Stimulated activated effector memory CD8-positive, alpha-beta T cell treated with anti-CD3 and anti-CD28 coated beads, Interleukin-12 subunit alpha, Interleukin-12 subunit beta, amount 100 ng/mL, for 72 hours (primary cell): ENCODE results near the gene CRAMP1.

ENCODE experiments used
- ATAC-seq: fragments of 150-1000 bp; cut with Tn5 transposase; 2 replicates; pipeline ENCODE4 v1.10.0; 2021
- DNase-seq, 2 donors: peaks; one replicate each; pipeline ENCODE4 v3.0.0; 2021 to 2022; ENCODE audit warnings: low spot score in 2 of 2
- H3K27ac Mint-ChIP-seq: one replicate; pipeline ENCODE4 v1.8.0; 2022; ENCODE audit warnings: mild to moderate bottlenecking, mixed read lengths
- H3K36me3 Mint-ChIP-seq: one replicate; pipeline ENCODE4 v1.8.0; 2022; ENCODE audit warnings: mild to moderate bottlenecking, mixed read lengths
- H3K4me1 Mint-ChIP-seq: one replicate; pipeline ENCODE4 v1.8.0; 2022; ENCODE audit warnings: mixed read lengths
- H3K4me3 Mint-ChIP-seq: one replicate; pipeline ENCODE4 v1.8.0; 2022; ENCODE audit warnings: mild to moderate bottlenecking, mixed read lengths
- H3K9me3 Mint-ChIP-seq: one replicate; pipeline ENCODE4 v1.8.0; 2022; ENCODE audit warnings: mixed read lengths

CRAMP1 gene, protein sequence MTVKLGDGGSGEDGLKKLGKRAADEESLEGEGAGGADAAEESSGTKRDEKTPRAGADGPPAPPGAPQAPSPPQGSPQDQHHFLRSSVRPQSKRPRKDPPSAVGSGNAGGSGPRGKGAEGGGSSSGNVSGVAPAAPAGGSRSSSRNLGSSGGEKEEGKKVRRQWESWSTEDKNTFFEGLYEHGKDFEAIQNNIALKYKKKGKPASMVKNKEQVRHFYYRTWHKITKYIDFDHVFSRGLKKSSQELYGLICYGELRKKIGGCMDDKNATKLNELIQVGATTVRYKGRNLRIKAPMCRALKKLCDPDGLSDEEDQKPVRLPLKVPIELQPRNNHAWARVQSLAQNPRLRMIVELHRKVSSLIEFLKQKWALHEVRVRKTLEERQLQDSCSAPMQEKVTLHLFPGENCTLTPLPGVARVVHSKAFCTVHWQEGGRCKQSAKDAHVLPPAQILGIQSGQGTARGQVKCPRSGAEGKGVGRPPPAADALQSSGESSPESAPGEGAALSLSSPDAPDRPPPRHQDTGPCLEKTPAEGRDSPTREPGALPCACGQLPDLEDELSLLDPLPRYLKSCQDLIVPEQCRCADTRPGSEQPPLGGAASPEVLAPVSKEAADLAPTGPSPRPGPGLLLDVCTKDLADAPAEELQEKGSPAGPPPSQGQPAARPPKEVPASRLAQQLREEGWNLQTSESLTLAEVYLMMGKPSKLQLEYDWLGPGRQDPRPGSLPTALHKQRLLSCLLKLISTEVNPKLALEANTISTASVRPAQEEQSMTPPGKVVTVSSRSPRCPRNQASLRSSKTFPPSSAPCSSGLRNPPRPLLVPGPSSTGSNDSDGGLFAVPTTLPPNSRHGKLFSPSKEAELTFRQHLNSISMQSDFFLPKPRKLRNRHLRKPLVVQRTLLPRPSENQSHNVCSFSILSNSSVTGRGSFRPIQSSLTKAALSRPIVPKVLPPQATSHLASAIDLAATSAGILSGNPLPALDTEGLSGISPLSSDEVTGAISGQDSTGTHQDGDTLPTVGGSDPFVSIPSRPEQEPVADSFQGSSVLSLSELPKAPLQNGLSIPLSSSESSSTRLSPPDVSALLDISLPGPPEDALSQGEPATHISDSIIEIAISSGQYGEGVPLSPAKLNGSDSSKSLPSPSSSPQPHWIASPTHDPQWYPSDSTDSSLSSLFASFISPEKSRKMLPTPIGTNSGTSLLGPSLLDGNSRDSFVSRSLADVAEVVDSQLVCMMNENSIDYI (N-terminal part only)

GRCh38 chr16:1612320-1613111 is at the start of gene CRAMP1:
CRAMP1 (plus strand) TSS chr16:1612360; CDS start chr16:1614640, 2,280 bp downstream.
- Mint-ChIP-seq H3K4me1 (peaks cover 37% of the 10 kb centered on the region), H3K4me3 (peak within 1 kb of the TSS; percentile 85), H3K27ac (peak within 1 kb of the TSS; percentile 87), H3K36me3 (peaks cover 36% of the 10 kb centered on the region), H3K9me3 (no peaks in the 10 kb centered on the region)
- DNase-seq (no peak), ATAC-seq (peak; percentile 1)

- Mint-ChIP-seq H3K9me3 (no peaks in the 10 kb centered on the region), H3K36me3 (no peaks in the 10 kb centered on the region), H3K27ac (no peak overlapping the region), H3K4me3 (no peak overlapping the region), H3K4me1 (peaks cover 31% of the 10 kb centered on the region)
- ATAC-seq (no peak), DNase-seq (no peak)
Observed at GRCh38 chr16:1563786-1564185, 48.4 kb upstream of the CRAMP1 start.

- Mint-ChIP-seq H3K27ac (no peak overlapping the region), H3K4me1 (peaks cover 26% of the 10 kb centered on the region), H3K4me3 (no peak overlapping the region), H3K9me3 (no peaks in the 10 kb centered on the region), H3K36me3 (no peaks in the 10 kb centered on the region)
- no peak for ATAC-seq
- DNase-seq: no peak
Observed at GRCh38 chr16:1564325-1564724, 47.8 kb upstream of the CRAMP1 start.

DNA sequence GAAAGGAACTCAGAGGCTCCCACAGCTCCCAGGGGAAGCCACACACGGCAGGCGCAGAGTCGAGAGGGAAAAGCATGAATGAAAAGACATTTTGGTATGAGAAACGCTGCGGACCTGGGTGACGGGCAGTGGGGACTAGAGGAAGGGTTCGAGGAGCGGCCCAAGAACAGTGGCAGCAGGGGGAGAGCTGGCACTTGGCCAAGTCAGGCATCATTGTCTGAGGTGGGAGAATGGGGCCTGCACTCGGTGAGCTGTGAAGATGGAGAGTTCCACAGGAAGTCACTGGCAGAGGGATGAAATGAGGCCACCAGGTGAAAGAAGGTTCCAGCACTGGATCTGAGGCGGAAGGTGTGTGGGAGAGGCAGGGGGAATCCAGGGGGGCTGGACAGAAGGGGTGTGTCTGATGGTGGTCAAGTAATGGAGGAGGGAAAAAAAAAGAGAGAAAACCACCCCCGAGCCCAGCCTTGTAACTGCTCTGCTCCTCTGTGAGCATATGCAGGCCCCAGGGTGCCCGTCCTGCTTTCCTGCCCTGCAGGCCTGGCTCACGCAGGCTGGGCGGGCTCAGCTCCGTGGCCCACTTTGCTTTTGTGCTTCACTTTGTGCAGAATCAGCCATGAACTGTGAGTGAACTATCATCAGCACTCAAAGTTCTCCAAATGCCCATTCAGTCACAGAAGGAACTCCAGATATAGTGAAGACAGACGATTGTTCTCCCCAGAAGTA is 46.9 kb upstream of the CRAMP1 start:
- Mint-ChIP-seq H3K4me1 (peaks cover 18% of the 10 kb centered on the region), H3K4me3 (no peak overlapping the region)

GRCh38 chr16:1567988-1568387 is 44.2 kb upstream of the CRAMP1 start:
- no peak overlapping the region for H3K27ac Mint-ChIP-seq
- no peak for ATAC-seq
- H3K9me3 Mint-ChIP-seq: no peaks in the 10 kb centered on the region
- no peak for DNase-seq
- no peaks in the 10 kb centered on the region for H3K36me3 Mint-ChIP-seq
- no peak overlapping the region for H3K4me3 Mint-ChIP-seq
- peaks cover 18% of the 10 kb centered on the region for H3K4me1 Mint-ChIP-seq

More for the DNA sequence above, 46.9 kb upstream of the CRAMP1 start:
- H3K27ac Mint-ChIP-seq: no peak overlapping the region
- DNase-seq (no peak), ATAC-seq (no peak)
- H3K9me3 Mint-ChIP-seq: no peaks in the 10 kb centered on the region
- H3K36me3 Mint-ChIP-seq: no peaks in the 10 kb centered on the region

DNA sequence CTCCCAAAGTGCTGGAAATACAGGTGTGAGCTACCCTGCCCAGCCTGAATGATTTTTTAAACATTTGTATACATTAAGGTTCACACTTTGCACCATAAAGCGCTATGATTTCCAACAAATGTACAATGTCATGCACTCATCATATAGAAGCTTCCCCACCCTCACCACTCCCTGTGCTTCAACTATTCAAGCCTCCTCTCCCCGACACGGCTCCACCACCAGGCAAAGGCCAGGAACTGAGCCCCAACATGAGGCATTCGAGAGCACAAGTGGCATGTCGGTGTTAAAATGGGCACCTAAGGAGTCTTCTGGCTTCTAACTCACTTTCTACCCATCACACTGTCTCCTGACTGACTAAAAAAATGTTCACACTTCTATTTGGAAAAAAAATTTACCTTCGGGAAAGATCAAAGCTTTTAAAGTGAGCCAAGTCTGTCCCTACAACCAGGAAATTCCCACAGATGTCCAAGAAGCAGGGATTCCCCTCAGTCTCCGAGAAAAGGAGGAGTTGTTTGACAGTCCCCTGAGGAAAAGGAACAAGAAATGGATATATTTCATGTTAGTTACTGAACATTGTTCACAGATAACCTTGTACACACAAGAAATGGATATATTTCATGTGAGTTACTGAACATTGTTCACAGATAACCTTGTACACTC is 41.0 kb upstream of the CRAMP1 start:
- Mint-ChIP-seq H3K27ac (no peak overlapping the region), H3K36me3 (no peaks in the 10 kb centered on the region), H3K9me3 (no peaks in the 10 kb centered on the region), H3K4me1 (peaks cover 14% of the 10 kb centered on the region), H3K4me3 (no peak overlapping the region)
- ATAC-seq (no peak), DNase-seq (no peak)

DNA sequence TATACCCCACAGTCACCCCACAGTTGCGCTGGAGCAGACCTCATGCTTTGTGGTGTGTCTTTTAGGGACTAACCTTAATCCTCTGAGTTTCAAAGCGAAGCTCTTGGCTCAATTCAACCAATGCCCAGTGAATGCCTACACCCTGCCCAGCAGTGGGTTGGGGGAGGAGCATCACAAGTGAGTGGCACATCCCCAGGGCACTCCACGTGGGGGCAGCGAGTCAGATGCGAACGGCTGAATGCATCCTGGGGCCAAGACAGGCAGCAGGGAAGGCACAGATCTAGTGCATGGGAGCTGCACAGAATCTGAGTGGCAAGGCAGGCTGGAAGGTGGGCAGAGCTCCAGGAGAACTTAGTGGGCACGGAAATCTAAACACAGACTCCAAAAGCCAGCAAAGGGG is 39.5 kb upstream of the CRAMP1 start:
- H3K36me3 Mint-ChIP-seq: no peaks in the 10 kb centered on the region
- H3K4me3 Mint-ChIP-seq: no peak overlapping the region
- no peaks in the 10 kb centered on the region for H3K9me3 Mint-ChIP-seq
- ATAC-seq (no peak), DNase-seq (no peak)
- no peak overlapping the region for H3K27ac Mint-ChIP-seq
- H3K4me1 Mint-ChIP-seq: peaks cover 5% of the 10 kb centered on the region

DNA sequence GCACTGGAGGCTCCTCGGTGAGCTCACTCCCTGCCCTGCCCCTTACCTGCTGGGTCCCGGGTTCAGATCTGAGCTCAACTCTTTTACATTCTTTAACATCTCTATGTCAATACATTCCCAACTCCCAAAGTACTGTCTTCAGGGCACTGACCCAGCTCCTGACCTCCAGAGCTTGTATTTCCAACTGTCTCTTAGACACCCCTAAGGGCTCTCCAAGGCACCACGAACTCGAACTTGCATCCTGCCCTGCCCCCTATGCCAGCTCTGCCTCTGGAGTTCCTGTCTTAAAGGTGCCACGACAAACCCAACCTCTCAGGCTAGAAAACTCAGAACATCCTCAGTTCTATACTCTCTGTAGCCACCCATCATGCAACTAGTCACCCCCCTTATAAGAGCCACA is 38.9 kb upstream of the CRAMP1 start:
- ATAC-seq (no peak), DNase-seq (no peak)
- no peak overlapping the region for H3K4me3 Mint-ChIP-seq
- H3K4me1 Mint-ChIP-seq: peaks cover 5% of the 10 kb centered on the region
- H3K9me3 Mint-ChIP-seq: no peaks in the 10 kb centered on the region
- H3K36me3 Mint-ChIP-seq: no peaks in the 10 kb centered on the region
- no peak overlapping the region for H3K27ac Mint-ChIP-seq

- no peaks in the 10 kb centered on the region for H3K36me3 Mint-ChIP-seq
- DNase-seq (no peak), ATAC-seq (no peak)
- H3K9me3 Mint-ChIP-seq: no peaks in the 10 kb centered on the region
- peaks cover 5% of the 10 kb centered on the region for H3K4me1 Mint-ChIP-seq
- no peak overlapping the region for H3K4me3 Mint-ChIP-seq
- no peak overlapping the region for H3K27ac Mint-ChIP-seq
Observed at GRCh38 chr16:1575578-1575977, 36.6 kb upstream of the CRAMP1 start.

- peaks cover 5% of the 10 kb centered on the region for H3K4me1 Mint-ChIP-seq
- DNase-seq (no peak), ATAC-seq (peak; percentile 40)
- no peaks in the 10 kb centered on the region for H3K9me3 Mint-ChIP-seq
- H3K36me3 Mint-ChIP-seq: no peaks in the 10 kb centered on the region
- no peak overlapping the region for H3K4me3 Mint-ChIP-seq
- no peak overlapping the region for H3K27ac Mint-ChIP-seq
Observed at GRCh38 chr16:1579214-1579613, 32.9 kb upstream of the CRAMP1 start.

GRCh38 chr16:1580256-1580655 is 31.9 kb upstream of the CRAMP1 start:
- ATAC-seq (no peak), DNase-seq (no peak)
- no peaks in the 10 kb centered on the region for H3K36me3 Mint-ChIP-seq
- H3K4me3 Mint-ChIP-seq: no peak overlapping the region
- H3K4me1 Mint-ChIP-seq: peaks cover 5% of the 10 kb centered on the region
- no peaks in the 10 kb centered on the region for H3K9me3 Mint-ChIP-seq
- no peak overlapping the region for H3K27ac Mint-ChIP-seq

DNA sequence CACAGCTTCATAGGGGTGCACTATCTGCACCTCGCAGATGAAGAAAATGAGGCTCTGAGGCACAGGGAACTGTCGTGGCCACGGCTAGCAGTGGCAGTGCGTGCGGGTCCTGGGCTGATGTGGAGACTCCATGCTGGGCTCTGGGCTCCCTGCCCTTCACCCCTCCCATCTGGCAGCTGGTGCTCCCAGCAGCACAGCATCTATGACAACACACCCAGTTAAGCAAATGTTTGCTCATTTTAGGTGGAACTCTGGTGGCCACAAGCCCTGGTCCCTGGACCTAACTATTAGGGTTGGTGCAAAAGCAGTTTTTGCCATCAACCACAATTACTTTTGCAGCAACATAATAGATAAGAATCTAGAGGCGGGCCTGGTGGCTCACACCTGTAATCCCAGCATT is 31.2 kb upstream of the CRAMP1 start:
- Mint-ChIP-seq H3K9me3 (no peaks in the 10 kb centered on the region), H3K4me1 (no peaks in the 10 kb centered on the region), H3K36me3 (no peaks in the 10 kb centered on the region), H3K4me3 (no peak overlapping the region), H3K27ac (no peak overlapping the region)
- DNase-seq: no peak
- no peak for ATAC-seq

DNA sequence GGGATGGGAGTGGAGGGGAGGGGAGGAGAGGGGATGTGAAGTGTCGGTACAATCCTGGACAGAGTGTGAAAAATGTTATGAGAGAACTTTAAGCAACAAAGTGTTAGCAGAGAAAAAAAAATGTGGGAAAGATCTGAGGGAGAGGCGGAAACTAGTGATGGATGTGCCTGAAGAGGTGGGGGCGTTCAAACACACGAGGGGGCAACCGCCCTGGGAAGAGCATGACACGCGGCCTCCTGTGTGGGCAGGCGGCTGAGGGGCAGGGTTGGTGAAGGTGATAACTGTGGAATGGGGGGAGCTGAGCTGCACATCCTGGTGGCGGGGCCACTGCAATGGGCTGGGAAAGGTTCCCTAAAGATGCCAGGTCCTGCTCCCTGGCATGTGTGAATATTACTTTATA is 30.4 kb upstream of the CRAMP1 start:
- H3K27ac Mint-ChIP-seq: no peak overlapping the region
- no peaks in the 10 kb centered on the region for H3K4me1 Mint-ChIP-seq
- H3K9me3 Mint-ChIP-seq: no peaks in the 10 kb centered on the region
- H3K4me3 Mint-ChIP-seq: no peak overlapping the region
- no peak for DNase-seq
- H3K36me3 Mint-ChIP-seq: no peaks in the 10 kb centered on the region
- no peak for ATAC-seq

GRCh38 chr16:1583180-1583579 is 29.0 kb upstream of the CRAMP1 start:
- no peaks in the 10 kb centered on the region for H3K4me1 Mint-ChIP-seq
- no peak for ATAC-seq
- H3K9me3 Mint-ChIP-seq: no peaks in the 10 kb centered on the region
- H3K36me3 Mint-ChIP-seq: no peaks in the 10 kb centered on the region
- H3K4me3 Mint-ChIP-seq: no peak overlapping the region
- DNase-seq: no peak
- no peak overlapping the region for H3K27ac Mint-ChIP-seq
